Tibial nerve (tissue), 4 donors: ENCODE measurements around the gene LSM5. TPM values are rescaled to one million over a fixed set of nuclear protein-coding genes. Genes with fewer than 3 reads are reported as not detected.

ENCODE experiments used
- DNase-seq, 2 donors: peaks; one replicate each; pipeline ENCODE4 v3.0.0-alpha.2; 2019; ENCODE audit warnings: low spot score in 2 of 2
- H3K27ac ChIP-seq, 4 donors: fragments of 200-600 bp; sonication (generic) in 3 of 4; one replicate each; pipeline ENCODE4 v1.5.1; 2017 to 2019; ENCODE audit warnings: mild to moderate bottlenecking in 1 of 4
- H3K27me3 ChIP-seq, 2 donors: fragments of 200-600 bp; sonication (generic) in 1 of 2; one replicate each; pipeline versions ENCODE4 v1.5.1 to v1.6.0; 2017 to 2019
- H3K36me3 ChIP-seq, 3 donors: fragments of 200-600 bp; sonication (generic); one replicate each; pipeline ENCODE4 v1.5.1; 2018 to 2019
- H3K4me1 ChIP-seq, 4 donors: fragments of 200-600 bp; sonication (generic) in 3 of 4; one replicate each; pipeline ENCODE4 v1.5.1; 2017 to 2019
- H3K4me3 ChIP-seq, 4 donors: fragments of 200-600 bp; sonication (generic) in 3 of 4; one replicate each; pipeline ENCODE4 v1.5.1; 2017 to 2019; ENCODE audit warnings: mild to moderate bottlenecking in 1 of 4, moderate library complexity in 1 of 4
- H3K9me3 ChIP-seq, 4 donors: fragments of 200-600 bp; sonication (generic) in 3 of 4; one replicate each; pipeline ENCODE4 v1.5.1; 2017 to 2019
- EP300 ChIP-seq, 2 donors: sonication (generic); formaldehyde crosslinking; IDR thresholded peaks; one replicate each; pipeline ENCODE4 v1.6.1; 2017; ENCODE audit warnings: antibody characterized with exemption in 2 of 2, mild to moderate bottlenecking in 1 of 2
- POLR2A ChIP-seq, 2 donors: fragments of 450-650 bp; IDR thresholded peaks; one replicate each; pipeline ENCODE4 v1.6.1; 2017; ENCODE audit warnings: antibody characterized with exemption in 2 of 2, mild to moderate bottlenecking in 2 of 2, moderate library complexity in 2 of 2
- WGBS, 2 donors: methylation state at CpG; one replicate each; pipeline ENCODE4 v1.1.5; 2018; 5-methylcytosine and 5-hydroxymethylcytosine counted together
- total RNA-seq, 4 donors: library from RNA; depleted of rRNA; stranded (reverse); fragments of >200 nt; gene quantifications; one replicate each; pipeline ENCODE4 v1.1.0, GENCODE V29; 2016
- TF ChIP-seq, protein P1 (sequence below), 5 experiments: fragments of 200-600 bp in 3 of 5; fragments of 450-650 bp in 2 of 5; sonication (generic) in 3 of 5; IDR thresholded peaks; one replicate each; pipeline ENCODE4 v1.5.1; 2016 to 2019; ENCODE audit warnings: antibody characterized with exemption in 5 of 5, mild to moderate bottlenecking in 3 of 5, moderate library complexity in 2 of 5

The LSM5 gene
- total RNA-seq, 4 donors from 2014 or later, result 9.9 to 32.8 (median 15.7) TPM

DNA sequence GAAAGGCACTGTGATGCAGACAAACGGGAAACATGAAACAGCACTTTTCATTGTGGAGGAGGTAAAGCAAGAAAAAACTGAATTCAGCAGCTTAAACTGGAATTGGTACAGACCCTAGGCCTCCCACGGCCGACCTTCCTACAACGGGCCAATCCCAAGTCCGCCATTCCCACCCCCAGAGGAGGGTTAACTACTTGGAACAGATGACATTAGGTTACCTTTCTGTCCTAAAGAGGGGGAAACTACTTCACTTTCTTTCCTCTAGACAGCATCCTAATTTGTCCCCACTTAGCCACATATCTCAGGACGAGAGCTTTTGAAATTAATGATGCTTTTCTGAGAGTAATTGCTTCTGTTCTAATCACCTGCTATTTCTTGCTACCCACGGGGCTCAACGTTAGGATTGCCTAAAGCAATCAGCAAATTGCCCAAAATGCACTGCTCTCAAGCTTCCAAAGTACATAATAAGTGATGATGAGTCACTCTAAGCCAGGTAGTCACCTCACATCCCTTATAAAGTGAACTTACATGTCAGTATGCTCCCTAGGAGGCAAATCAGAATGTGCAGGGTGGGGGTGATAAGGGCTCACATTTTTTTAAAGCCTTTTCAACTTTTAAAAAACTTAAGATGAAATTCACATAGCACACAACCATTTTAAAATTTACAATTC, 36.7 kb downstream of the LSM5 start:
- DNase-seq, result no peak
- no peak overlapping the region for H3K4me3 ChIP-seq
- no peak overlapping the region for H3K27ac ChIP-seq
- WGBS, 2 donors, result 51 to 59% methylated on average over 8 of the region's 8 CpGs
- H3K36me3 ChIP-seq, result no peaks in the 10 kb centered on the region
- H3K27me3 ChIP-seq, result no peaks in the 10 kb centered on the region
- TF ChIP-seq EP300 (IDR thresholded peaks at IDR 0.05) (no peak), POLR2A (IDR thresholded peaks at IDR 0.05) (no peak)
- TF ChIP-seq, protein P1, sequence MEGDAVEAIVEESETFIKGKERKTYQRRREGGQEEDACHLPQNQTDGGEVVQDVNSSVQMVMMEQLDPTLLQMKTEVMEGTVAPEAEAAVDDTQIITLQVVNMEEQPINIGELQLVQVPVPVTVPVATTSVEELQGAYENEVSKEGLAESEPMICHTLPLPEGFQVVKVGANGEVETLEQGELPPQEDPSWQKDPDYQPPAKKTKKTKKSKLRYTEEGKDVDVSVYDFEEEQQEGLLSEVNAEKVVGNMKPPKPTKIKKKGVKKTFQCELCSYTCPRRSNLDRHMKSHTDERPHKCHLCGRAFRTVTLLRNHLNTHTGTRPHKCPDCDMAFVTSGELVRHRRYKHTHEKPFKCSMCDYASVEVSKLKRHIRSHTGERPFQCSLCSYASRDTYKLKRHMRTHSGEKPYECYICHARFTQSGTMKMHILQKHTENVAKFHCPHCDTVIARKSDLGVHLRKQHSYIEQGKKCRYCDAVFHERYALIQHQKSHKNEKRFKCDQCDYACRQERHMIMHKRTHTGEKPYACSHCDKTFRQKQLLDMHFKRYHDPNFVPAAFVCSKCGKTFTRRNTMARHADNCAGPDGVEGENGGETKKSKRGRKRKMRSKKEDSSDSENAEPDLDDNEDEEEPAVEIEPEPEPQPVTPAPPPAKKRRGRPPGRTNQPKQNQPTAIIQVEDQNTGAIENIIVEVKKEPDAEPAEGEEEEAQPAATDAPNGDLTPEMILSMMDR (IDR thresholded peaks at IDR 0.05), result no peak
- no peaks in the 10 kb centered on the region for H3K9me3 ChIP-seq
- no peaks in the 10 kb centered on the region for H3K4me1 ChIP-seq

DNA sequence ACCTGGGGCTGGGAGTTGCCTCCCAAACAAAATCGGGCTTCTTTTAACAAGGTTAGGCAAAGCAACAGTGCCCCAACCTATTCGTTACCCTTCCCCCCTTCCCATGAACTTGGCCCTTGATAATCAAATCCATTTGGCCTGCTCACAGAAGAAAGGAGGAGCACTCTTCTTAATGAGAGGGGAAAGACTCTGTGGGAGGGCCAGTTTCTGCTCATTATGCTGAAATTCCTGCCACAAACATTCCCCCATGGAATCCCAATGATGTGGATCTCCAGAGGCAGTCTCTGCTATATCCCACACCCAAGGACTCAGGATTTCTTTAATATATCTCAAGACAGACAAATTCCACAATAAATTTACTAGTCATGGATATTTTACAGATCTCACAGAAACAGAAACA, 43.0 kb downstream of the LSM5 start:
- no peak overlapping the region for H3K4me3 ChIP-seq
- H3K4me1 ChIP-seq, result no peaks in the 10 kb centered on the region
- TF ChIP-seq EP300 (IDR thresholded peaks at IDR 0.05), result no peak
- H3K36me3 ChIP-seq, result no peaks in the 10 kb centered on the region
- H3K27me3 ChIP-seq, result no peaks in the 10 kb centered on the region
- peaks cover 0 to 22% (median 0%) of the 10 kb centered on the region in 4 donors for H3K9me3 ChIP-seq
- no peak overlapping the region for H3K27ac ChIP-seq
- 34 to 66% methylated on average over 2 of the region's 2 CpGs for WGBS, 2 donors
- no peak for DNase-seq

DNA sequence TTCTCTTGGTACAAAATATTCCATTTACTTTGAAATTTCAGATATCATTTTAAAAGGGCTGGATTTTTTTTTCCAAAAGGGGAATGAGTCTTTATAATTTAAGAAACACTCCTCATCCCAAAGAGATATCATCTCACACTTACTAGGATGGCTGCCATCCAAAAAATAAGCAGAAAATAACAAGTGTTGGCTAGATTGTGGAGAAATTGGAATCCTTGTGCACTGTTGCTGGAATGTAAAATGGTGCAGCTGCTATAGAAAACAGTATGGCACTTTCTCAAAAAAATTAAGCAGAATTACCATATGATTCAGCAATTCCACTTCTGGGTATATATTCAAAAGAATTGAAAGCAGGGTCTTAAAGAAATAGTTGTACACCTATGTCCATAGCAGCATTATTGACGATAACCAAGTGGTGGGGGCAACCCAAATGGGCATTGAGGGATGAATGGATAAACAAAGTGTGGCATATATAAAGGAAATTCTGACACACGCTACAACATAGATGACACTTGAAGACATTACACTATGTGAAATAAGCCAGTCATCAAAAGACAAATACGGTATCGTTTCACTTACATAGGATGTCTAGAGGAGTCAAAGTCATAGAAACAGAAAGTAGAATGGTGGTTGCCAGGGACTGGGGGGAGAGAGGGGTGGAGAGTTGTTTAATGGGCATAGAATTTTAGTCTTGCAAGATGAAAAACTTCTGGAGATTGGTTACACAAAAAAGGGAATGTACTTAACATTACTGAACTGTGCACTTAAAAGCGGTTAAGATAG, 53.8 kb downstream of the LSM5 start:
- WGBS, 2 donors, result 95 to 96% methylated on average over 5 of the region's 5 CpGs
- Histone ChIP-seq H3K9me3 (peaks cover 0 to 6% (median 0%) of the 10 kb centered on the region in 4 donors), H3K27me3 (no peaks in the 10 kb centered on the region), H3K4me1 (no peaks in the 10 kb centered on the region), H3K27ac (no peak overlapping the region), H3K4me3 (no peak overlapping the region), H3K36me3 (no peaks in the 10 kb centered on the region)
- TF ChIP-seq EP300 (IDR thresholded peaks at IDR 0.05), result no peak
- no peak for TF ChIP-seq POLR2A (IDR thresholded peaks at IDR 0.05)
- TF ChIP-seq, protein P1 (IDR thresholded peaks at IDR 0.05), result no peak
- DNase-seq, result no peak

Other genes with a start within 250 kb of the LSM5 start
- 10 to 100 TPM; 19.4 to 36.1 (median 31.5) TPM for gene AVL9, start 5.1 kb upstream of the LSM5 start, total RNA-seq